Renal cortex interstitium (tissue), 15 donors: ENCODE data around the gene EVA1B. TPM values are rescaled to one million over a fixed set of nuclear protein-coding genes. Genes with fewer than 3 reads are reported as not detected.

Experiments
- DNase-seq, 11 donors: peaks; one replicate each; pipeline ENCODE4 v3.0.0-alpha.2; 2013; ENCODE audit warnings: low read depth in 9 of 11, low spot score in 4 of 11; ENCODE audit errors: extremely low read depth in 1 of 11
- long read RNA-seq, 16 experiments: transcript quantifications; one replicate each; lab custom pipeline, GENCODE V29; 2026
- polyA plus RNA-seq, 3 donors: library from polyadenylated mRNA; unstranded; fragments of 120-200 nt; gene quantifications; one replicate each; pipeline ENCODE4 v1.2.1, GENCODE V29; 2013; ENCODE audit not compliant: insufficient read length in 3 of 3

The EVA1B gene, protein sequence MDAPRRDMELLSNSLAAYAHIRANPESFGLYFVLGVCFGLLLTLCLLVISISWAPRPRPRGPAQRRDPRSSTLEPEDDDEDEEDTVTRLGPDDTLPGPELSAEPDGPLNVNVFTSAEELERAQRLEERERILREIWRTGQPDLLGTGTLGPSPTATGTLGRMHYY
- 100 to 1,000 TPM in 1 of 3 donors, 10 to 100 TPM in 2; 38.1 to 102 (median 89.8) TPM for polyA plus RNA-seq
- long read RNA-seq, donor 1, transcript EVA1B-202 (3 exons, 699 nt) = major isoform, 65 of 70 reads
- long read RNA-seq, donor 1, partial matches to known transcripts = 0 of 70 reads
- long read RNA-seq, donor 1, other reads (novel, unspliced or antisense) = 5 of 70 reads
- long read RNA-seq, donor 2, transcript EVA1B-202 (3 exons, 699 nt) = major isoform, 50 of 56 reads
- long read RNA-seq, donor 2, partial matches to known transcripts = 6 of 56 reads
- long read RNA-seq, donor 2, other reads (novel, unspliced or antisense) = 0 of 56 reads
- long read RNA-seq, donor 3, transcript EVA1B-202 (3 exons, 699 nt) = major isoform, 131 of 142 reads
- long read RNA-seq, donor 3, partial matches to known transcripts = 0 of 142 reads
- long read RNA-seq, donor 3, other reads (novel, unspliced or antisense) = 10 of 142 reads
- long read RNA-seq, donor 4, transcript EVA1B-202 (3 exons, 699 nt) = major isoform, 83 of 85 reads
- long read RNA-seq, donor 4, partial matches to known transcripts = 0 of 85 reads
- long read RNA-seq, donor 4, other reads (novel, unspliced or antisense) = 0 of 85 reads
- long read RNA-seq, donor 5 = 0 reads
- long read RNA-seq, donor 6, transcript EVA1B-202 (3 exons, 699 nt) = major isoform, 55 of 65 reads
- long read RNA-seq, donor 6, partial matches to known transcripts = 0 of 65 reads
- long read RNA-seq, donor 6, other reads (novel, unspliced or antisense) = 7 of 65 reads
- long read RNA-seq, donor 7, transcript EVA1B-202 (3 exons, 699 nt) = major isoform, 89 of 94 reads
- long read RNA-seq, donor 7, partial matches to known transcripts = 0 of 94 reads
- long read RNA-seq, donor 7, other reads (novel, unspliced or antisense) = 5 of 94 reads
- long read RNA-seq, donor 8, transcript EVA1B-202 (3 exons, 699 nt) = major isoform, 156 of 180 reads
- long read RNA-seq, donor 8, partial matches to known transcripts = 19 of 180 reads
- long read RNA-seq, donor 8, other reads (novel, unspliced or antisense) = 5 of 180 reads
- long read RNA-seq, donor 9, transcript EVA1B-202 (3 exons, 699 nt) = major isoform, 99 of 100 reads
- long read RNA-seq, donor 9, partial matches to known transcripts = 0 of 100 reads
- long read RNA-seq, donor 9, other reads (novel, unspliced or antisense) = 0 of 100 reads
- long read RNA-seq, donor 10, transcript EVA1B-202 (3 exons, 699 nt) = major isoform, 83 of 95 reads
- long read RNA-seq, donor 10, partial matches to known transcripts = 5 of 95 reads
- long read RNA-seq, donor 10, other reads (novel, unspliced or antisense) = 7 of 95 reads
- long read RNA-seq, donor 11, transcript EVA1B-202 (3 exons, 699 nt) = major isoform, 63 of 70 reads
- long read RNA-seq, donor 11, partial matches to known transcripts = 6 of 70 reads
- long read RNA-seq, donor 11, other reads (novel, unspliced or antisense) = 0 of 70 reads
- long read RNA-seq, donor 12, transcript EVA1B-202 (3 exons, 699 nt) = major isoform, 65 of 65 reads
- long read RNA-seq, donor 12, partial matches to known transcripts = 0 of 65 reads
- long read RNA-seq, donor 12, other reads (novel, unspliced or antisense) = 0 of 65 reads
- long read RNA-seq, donor 13, transcript EVA1B-202 (3 exons, 699 nt) = major isoform, 190 of 211 reads
- long read RNA-seq, donor 13, partial matches to known transcripts = 7 of 211 reads
- long read RNA-seq, donor 13, other reads (novel, unspliced or antisense) = 12 of 211 reads
- long read RNA-seq, donor 14, transcript EVA1B-202 (3 exons, 699 nt) = major isoform, 93 of 95 reads
- long read RNA-seq, donor 14, partial matches to known transcripts = 0 of 95 reads
- long read RNA-seq, donor 14, other reads (novel, unspliced or antisense) = 0 of 95 reads
- long read RNA-seq, donor 15, transcript EVA1B-202 (3 exons, 699 nt) = major isoform, 36 of 48 reads
- long read RNA-seq, donor 15, partial matches to known transcripts = 11 of 48 reads
- long read RNA-seq, donor 15, other reads (novel, unspliced or antisense) = 0 of 48 reads
- long read RNA-seq, donor 16, transcript EVA1B-201 (3 exons, 1,054 nt) = minor isoform, 5 of 239 reads
- long read RNA-seq, donor 16, transcript EVA1B-202 (3 exons, 699 nt) = major isoform, 218 of 239 reads
- long read RNA-seq, donor 16, partial matches to known transcripts = 7 of 239 reads
- long read RNA-seq, donor 16, other reads (novel, unspliced or antisense) = 9 of 239 reads

DNA sequence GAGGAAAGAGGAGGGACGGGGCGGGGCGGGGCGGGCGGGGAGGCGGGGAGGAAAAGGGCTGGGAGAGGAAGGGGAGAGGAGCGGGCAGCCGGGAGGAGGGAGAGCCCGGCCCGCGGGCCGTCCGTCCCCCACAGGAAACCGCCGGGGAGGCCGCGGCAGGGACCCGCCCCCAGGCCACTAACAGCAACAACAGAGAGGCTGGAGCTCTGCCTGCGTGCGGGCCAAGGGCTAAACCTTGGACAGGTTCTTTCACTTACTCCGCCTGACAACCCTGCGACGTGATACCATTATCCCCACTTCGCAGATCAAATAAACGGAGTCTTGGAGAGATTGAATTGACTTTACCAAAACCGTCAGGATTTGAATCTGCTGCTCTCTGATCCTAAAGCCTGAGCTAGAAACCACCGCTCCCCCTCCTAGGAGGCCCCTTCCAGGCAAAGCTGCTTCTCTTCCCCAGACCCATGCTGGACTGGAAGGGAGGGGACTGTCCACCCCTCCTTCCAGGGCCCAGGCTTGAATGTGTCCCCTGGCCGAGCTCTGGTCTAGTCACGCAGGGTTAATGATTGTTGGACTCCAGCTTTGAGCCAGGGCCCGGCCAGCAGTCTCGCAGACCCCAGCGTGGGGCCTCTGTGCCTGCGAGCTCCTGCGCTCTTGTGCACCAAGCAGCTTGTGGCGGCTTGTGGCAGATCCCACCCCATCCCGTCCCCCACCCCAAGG, at the start of gene EVA1B:
TSS of gene EVA1B (minus strand) at position 10 of the 717 bp plus-strand sequence. CDS start 608 bp downstream, outside the sequence.
- peak; percentile 79 to 92 (median 86) for DNase-seq

DNA sequence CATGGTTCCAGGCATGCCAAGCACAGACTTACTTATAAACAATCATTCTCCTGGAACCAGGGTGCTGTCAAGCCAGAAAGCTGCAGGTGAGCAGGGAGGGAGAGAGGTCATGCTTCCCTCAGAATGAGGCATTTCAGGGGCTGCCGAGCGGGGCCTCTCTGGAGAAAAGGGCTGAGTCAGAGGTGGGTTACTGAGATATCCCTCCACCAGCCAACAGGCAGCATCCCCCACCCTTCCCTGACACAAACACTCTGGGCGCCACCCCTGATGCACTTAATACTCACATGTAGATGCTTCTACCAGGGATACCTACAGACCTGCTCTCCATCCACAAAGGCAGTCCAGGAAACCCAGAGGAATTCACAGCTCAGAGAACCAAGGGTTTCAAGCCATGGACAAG, 49.2 kb upstream of the EVA1B start:
- DNase-seq = no peak

GRCh38 chr1:36369061-36369861, 45.8 kb upstream of the EVA1B start:
- peak in 7 of 11 donors; percentile 57 to 82 (median 73) for DNase-seq

- DNase-seq = no peak
These were observed 44.4 kb upstream of the EVA1B start for GRCh38 chr1:36367798-36368197.

- no peak for DNase-seq
These were observed 43.6 kb upstream of the EVA1B start for GRCh38 chr1:36367066-36367465.

GRCh38 chr1:36366091-36366661, 42.7 kb upstream of the EVA1B start:
- peak in 7 of 11 donors; percentile 44 to 81 (median 74) for DNase-seq

GRCh38 chr1:36365381-36365780, 41.9 kb upstream of the EVA1B start:
- no peak for DNase-seq

DNA sequence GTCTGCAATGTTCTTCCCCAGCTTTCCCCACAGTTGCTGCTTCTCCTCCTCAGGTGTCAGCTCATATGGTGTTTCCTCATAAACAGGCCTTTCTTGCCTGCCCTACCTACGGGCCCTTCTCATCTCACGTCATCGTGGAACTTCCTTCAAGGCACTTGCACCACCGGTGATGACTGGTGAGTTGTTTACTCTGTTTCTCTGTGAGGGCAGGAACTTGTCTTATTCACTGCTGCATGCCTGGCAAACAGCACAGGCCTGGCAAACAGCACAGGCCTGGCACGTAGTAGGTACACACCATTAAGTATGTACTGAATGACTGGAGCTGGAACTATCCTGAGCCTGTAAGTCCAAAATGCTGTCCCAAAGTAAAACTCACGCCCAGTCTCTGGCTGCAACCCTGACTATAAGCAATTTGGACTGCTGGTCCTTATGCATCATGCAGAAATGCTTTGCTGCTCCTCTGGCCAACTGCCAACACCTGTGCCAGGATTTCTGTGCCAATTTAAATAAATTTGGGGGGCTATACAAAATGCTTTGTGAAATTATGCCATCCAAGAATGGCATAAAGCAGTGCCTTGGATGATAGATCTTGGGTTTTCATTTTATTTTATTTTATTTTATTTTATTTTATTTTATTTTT, 36.6 kb upstream of the EVA1B start:
- DNase-seq = no peak

- no peak for DNase-seq
These were observed 35.9 kb upstream of the EVA1B start for GRCh38 chr1:36359383-36359782.

DNA sequence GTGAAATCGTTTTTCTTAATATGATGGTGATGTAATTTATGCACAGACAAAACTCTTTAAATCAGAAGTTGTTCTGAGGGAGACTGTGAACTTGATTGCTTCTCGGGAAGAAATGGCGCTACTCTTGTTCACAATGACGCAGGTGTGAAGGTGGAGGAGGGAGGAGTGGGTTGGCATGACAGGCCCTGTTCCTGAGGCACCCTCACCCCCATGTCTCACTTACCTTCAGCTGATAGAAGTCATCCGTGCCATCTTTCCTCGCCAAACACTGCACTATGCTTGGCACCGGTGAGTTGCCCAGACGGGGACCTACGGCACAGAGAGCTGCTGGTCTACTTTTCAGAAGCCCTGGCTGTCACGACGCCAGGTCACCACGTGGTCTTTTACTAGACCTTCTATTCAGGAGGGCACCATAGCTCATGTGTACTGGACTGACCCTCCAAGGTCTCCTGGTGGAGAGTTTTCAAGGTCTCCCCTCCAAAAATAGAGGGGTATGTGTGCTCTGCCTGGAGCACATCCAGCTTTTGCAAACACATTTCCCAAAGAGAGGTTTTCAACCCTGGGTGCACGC, 35.2 kb upstream of the EVA1B start:
- no peak for DNase-seq

DNA sequence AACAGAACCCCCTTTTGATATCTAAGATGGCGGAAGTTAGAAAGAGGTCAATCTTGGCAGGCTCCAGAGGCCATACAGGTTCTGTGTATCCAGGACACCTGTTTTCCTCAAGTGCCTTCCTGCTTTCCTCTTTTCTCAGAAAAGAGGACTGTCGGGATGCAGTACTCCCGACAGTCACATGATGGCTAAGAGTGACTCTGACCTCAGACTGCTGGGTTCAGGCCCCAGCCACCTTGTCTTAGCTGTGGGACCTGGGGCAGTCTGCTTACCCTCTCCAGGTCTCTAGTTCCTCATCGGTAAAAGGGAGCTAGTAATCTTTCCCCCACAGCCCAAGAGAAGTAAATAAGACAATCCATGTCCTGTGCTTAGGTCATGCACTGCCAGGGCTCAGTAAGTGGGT, 32.4 kb upstream of the EVA1B start:
- no peak for DNase-seq

DNA sequence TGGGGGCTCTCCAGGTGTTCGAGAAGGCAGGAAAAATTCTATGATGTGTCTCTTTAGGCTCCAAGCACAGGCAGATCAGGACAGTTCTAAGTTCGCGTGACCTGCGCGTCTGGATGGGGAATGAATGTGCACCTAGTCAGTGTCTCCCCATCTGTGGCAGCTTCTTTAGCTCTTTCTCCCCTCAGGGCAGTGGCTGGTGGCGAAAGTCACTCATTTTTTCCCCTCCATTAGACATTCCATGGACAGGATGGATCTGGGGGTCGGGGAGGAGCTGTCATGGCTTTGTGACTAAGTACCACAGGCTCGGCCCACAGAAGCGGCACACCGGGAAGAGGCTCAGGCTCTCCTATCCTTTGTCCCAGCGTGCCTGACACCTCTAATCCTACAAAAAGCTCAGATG, 31.0 kb upstream of the EVA1B start:
- no peak for DNase-seq

DNA sequence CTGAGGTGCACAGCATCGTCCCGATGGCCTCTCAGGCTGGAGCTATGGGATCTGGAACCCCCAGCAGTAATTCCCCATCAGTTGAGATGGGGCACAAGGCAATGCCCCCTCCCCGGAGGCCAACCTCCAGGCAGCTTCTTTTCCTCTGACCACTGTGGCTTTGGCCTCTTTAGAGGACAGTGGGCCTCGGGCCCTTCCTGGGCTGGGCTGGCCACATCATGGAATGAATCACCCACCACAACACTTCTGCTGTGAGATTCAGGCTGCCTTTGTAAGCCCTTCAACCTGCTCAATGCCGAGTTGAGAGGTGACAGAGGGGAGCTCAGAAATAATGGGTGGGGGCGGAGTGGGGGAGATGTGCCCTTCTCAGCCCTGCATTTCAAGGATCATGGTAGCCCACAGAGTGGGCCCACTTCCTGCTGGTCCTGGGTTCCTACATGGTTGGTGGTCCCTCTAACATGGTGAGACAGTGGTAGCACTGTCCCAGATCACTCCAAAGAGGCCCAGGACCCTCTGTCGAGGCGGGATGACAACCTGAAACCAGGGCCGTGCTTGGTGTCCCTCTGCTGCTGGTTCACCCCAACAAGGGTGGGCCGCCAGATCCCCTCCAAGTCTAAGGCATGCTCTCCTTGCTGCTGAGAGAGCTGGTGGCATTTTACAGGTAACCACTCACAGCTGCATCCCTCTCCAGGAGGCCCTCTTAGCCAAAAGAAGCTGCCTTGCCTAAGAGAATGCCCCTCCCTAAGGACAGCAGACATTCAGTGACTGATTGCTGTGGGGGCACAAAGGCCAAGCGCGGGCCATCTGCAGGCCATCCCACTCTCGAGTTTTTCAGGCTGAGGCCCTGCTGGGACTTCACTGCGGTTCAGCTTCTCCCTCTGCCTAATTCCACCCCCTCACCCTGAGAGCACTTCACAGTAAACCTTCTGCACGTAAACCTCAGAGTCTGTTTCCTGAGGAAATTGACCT, 29.7 kb upstream of the EVA1B start:
- no peak for DNase-seq
